Transverse colon (tissue), 3 donors: ENCODE results near the gene CDYL.

ENCODE experiments used
- CTCF ChIP-seq, 5 experiments: fragments of 200-600 bp in 3 of 5; fragments of 450-650 bp in 2 of 5; sonication (generic) in 3 of 5; IDR thresholded peaks; 1 replicate in 2 of 5; 2 replicates in 3 of 5; pipeline ENCODE4 v1.5.1; 2016 to 2017; ENCODE audit warnings: antibody characterized with exemption in 5 of 5, inconsistent platforms in 3 of 5, mild to moderate bottlenecking in 2 of 5, moderate library complexity in 1 of 5
- EP300 ChIP-seq: sonication (generic); formaldehyde crosslinking; IDR thresholded peaks from one replicate; pipeline ENCODE4 v1.6.1; 2017; ENCODE audit warnings: antibody characterized with exemption, low read depth
- POLR2A ChIP-seq: fragments of 450-650 bp; IDR thresholded peaks from one replicate; pipeline ENCODE4 v1.6.1; 2016; ENCODE audit warnings: antibody characterized with exemption, mild to moderate bottlenecking, moderate library complexity

GRCh38 chr6:4778086-4778485, 1.9 kb downstream of the CDYL start:
- no peak for TF ChIP-seq POLR2A
- no peak for TF ChIP-seq CTCF (IDR thresholded peaks at IDR 0.05)
- TF ChIP-seq EP300 = no peak
